ENCODE measurements around the gene COPS2. TPM values are rescaled to one million over a fixed set of nuclear protein-coding genes. Genes with fewer than 3 reads are reported as not detected.

The COPS2 gene
- total and polyA plus RNA-seq, 10 of the 15 experiments (the other 5 are each of a cell fraction or from before 2014, with no cell fraction given), result 31.5 to 115 (median 76.3) TPM

DNA sequence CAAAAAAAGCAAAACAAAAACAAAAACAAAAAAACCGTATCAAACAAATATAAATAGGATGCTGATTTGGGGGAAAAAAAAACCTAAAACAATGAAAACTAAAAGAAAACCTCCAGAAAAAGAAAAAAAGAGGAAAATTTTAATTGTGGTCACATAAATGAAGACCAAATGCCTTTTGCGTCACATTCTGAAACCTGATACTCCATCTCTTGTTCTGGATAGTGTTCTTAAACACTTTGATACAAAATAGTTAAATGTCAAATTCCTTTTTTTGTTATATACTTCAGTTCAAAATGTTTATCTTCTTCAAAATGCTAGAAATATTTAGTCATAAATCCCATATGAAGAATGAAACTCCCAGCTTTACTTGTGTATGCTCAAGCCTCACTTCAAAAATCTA is 31.0 kb downstream of the COPS2 start:
- SMC1A ChIA-PET (ENCODE audit: uncharacterized antibody, unreplicated experiment), result no interaction called here
- no TSS peak for BruUV-seq (replicated peaks)
- Histone ChIP-seq H3K4me2 (ENCODE audit: control insufficient read depth, insufficient read depth) (no peak overlapping the region), H3K4me1 (ENCODE audit: control insufficient read depth, insufficient read depth, low read length) (no peaks in the 10 kb centered on the region), H3K27ac (ENCODE audit: control insufficient read depth, insufficient read depth) (no peak overlapping the region), H4K20me1 (ENCODE audit: control insufficient read depth, insufficient read depth) (no peaks in the 10 kb centered on the region), H3K4me3 (no peak overlapping the region), H3K9me3 (replicated peaks; ENCODE audit: control insufficient read depth, insufficient read depth, low read length) (no peaks in the 10 kb centered on the region), H3K36me3 (ENCODE audit: control insufficient read depth in 2 of 2, insufficient read depth in 2 of 2, low read length in 1 of 2) (peaks cover 2 to 12% of the 10 kb centered on the region in 2 experiments; a peak in 2 of 4 replicates), H3K79me2 (ENCODE audit: control insufficient read depth, insufficient read depth, low read length) (no peaks in the 10 kb centered on the region), H3K27me3 (replicated peaks in 1 of 2; ENCODE audit: control insufficient read depth in 2 of 2, insufficient read depth in 2 of 2, low read length in 1 of 2) (no peaks in the 10 kb centered on the region), H3K9ac (ENCODE audit: control insufficient read depth, insufficient read depth, low read length) (no peak overlapping the region), H2AFZ (ENCODE audit: control insufficient read depth, low read depth, low read length) (no peak overlapping the region)
- POLR2A ChIA-PET, result no interaction called here
- FAIRE-seq, result no peak
- no peak for TF ChIP-seq NRF1 (conservative IDR thresholded peaks at IDR 0.05; ENCODE audit: low read depth, low read length)
- no peak for TF ChIP-seq PAX5 (IDR thresholded peaks at IDR 0.05; ENCODE audit: borderline replicate concordance, low read depth, low read length)
- no peak for TF ChIP-seq RUNX3 (IDR thresholded peaks at IDR 0.05; ENCODE audit: low read length)
- TF ChIP-seq HCFC1 (IDR thresholded peaks at IDR 0.05; ENCODE audit: low read length), result no peak
- no peak for TF ChIP-seq RCOR1 (conservative IDR thresholded peaks at IDR 0.05; ENCODE audit: low read depth, low read length)
- TF ChIP-seq, protein P1, sequence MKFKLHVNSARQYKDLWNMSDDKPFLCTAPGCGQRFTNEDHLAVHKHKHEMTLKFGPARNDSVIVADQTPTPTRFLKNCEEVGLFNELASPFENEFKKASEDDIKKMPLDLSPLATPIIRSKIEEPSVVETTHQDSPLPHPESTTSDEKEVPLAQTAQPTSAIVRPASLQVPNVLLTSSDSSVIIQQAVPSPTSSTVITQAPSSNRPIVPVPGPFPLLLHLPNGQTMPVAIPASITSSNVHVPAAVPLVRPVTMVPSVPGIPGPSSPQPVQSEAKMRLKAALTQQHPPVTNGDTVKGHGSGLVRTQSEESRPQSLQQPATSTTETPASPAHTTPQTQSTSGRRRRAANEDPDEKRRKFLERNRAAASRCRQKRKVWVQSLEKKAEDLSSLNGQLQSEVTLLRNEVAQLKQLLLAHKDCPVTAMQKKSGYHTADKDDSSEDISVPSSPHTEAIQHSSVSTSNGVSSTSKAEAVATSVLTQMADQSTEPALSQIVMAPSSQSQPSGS (IDR thresholded peaks at IDR 0.05; ENCODE audit: low read length), result no peak
- CTCF ChIA-PET, result interaction anchor here (1.5 to 1.9 kb wide), 2 partner anchors 19 to 262 kb away, joined by 7 to 8 read pairs; no protein-coding TSS in a partner anchor
- WGBS (ENCODE audit: insufficient coverage, insufficient replicate concordance, low lambda C conversion rate, missing lambda C conversion rate), result 6% methylated on average over 2 of the region's 2 CpGs
- RAD21 ChIA-PET (ENCODE audit: unreplicated experiment), result no interaction called here
- DNase-seq (ENCODE audit: low read depth, low spot score), result no peak
- intact Hi-C loops (cut with micrococcal nuclease; ENCODE audit: unreplicated experiment), result no loop called here
- in situ Hi-C loops (cut with MboI), result no loop called here
- ATAC-seq, result no peak

DNA sequence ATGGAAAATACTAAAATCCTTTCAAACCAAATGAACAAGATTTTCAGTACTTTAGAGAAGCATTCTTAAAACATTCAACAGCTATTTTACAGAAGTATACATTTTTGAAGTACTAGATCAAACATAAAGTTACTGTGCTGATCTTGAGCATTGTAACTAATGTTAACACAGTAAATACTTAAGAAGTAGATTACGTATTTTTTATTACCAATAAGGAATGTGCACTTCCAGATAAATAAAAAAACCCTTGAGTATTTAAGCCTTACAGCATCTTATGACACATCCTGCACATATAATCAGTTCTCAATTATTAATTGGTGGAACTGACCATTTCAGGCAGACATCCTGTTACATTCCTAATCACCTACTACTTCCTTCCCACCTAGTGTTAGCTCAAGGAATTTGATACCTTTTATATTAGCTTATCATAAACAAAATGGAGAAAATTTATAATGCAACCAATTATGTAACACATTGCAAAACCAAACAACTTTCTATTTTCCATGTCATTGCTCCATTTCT is 32.8 kb downstream of the COPS2 start:
- Histone ChIP-seq H3K9me3 (replicated peaks; ENCODE audit: control insufficient read depth, insufficient read depth, low read length) (no peaks in the 10 kb centered on the region), H3K36me3 (ENCODE audit: control insufficient read depth in 2 of 2, insufficient read depth in 2 of 2, low read length in 1 of 2) (peaks cover 0 to 7% of the 10 kb centered on the region in 2 experiments; a peak in 2 of 4 replicates), H3K4me1 (ENCODE audit: control insufficient read depth, insufficient read depth, low read length) (no peaks in the 10 kb centered on the region), H4K20me1 (ENCODE audit: control insufficient read depth, insufficient read depth) (no peaks in the 10 kb centered on the region), H3K79me2 (ENCODE audit: control insufficient read depth, insufficient read depth, low read length) (no peaks in the 10 kb centered on the region), H2AFZ (ENCODE audit: control insufficient read depth, low read depth, low read length) (no peak overlapping the region), H3K27ac (ENCODE audit: control insufficient read depth, insufficient read depth) (no peak overlapping the region), H3K9ac (ENCODE audit: control insufficient read depth, insufficient read depth, low read length) (no peak overlapping the region), H3K4me2 (ENCODE audit: control insufficient read depth, insufficient read depth) (no peak overlapping the region), H3K4me3 (no peak overlapping the region), H3K27me3 (replicated peaks in 1 of 2; ENCODE audit: control insufficient read depth in 2 of 2, insufficient read depth in 2 of 2, low read length in 1 of 2) (no peaks in the 10 kb centered on the region)
- RAD21 ChIA-PET (ENCODE audit: unreplicated experiment), result interaction anchor here (1.2 kb wide), 1 partner anchor 147 kb away, joined by 3 read pairs; no protein-coding TSS in a partner anchor
- DNase-seq (ENCODE audit: low read depth, low spot score) (no peak), FAIRE-seq (no peak), ATAC-seq (no peak)
- in situ Hi-C loops (cut with MboI), result no loop called here
- CTCF ChIA-PET, result interaction anchor here (0.7 to 2.4 kb wide), 3 partner anchors 8 to 147 kb away, joined by 3 to 11 read pairs (median 4); no protein-coding TSS in a partner anchor
- POLR2A ChIA-PET, result no interaction called here
- TF ChIP-seq, protein P2, sequence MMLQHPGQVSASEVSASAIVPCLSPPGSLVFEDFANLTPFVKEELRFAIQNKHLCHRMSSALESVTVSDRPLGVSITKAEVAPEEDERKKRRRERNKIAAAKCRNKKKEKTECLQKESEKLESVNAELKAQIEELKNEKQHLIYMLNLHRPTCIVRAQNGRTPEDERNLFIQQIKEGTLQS (IDR thresholded peaks at IDR 0.05; ENCODE audit: borderline replicate concordance, extremely low read depth, low read depth, low read length), result no peak
- TF ChIP-seq CHD4 (IDR thresholded peaks at IDR 0.05), result no peak
- WGBS (ENCODE audit: insufficient coverage, insufficient replicate concordance, low lambda C conversion rate, missing lambda C conversion rate), result 100% methylated on average over 1 of the region's 1 CpG
- SMC1A ChIA-PET (ENCODE audit: uncharacterized antibody, unreplicated experiment), result interaction anchor here (0.6 to 1.6 kb wide), 4 partner anchors 14 to 261 kb away, joined by 3 to 4 read pairs (median 3); no protein-coding TSS in a partner anchor
- intact Hi-C loops (cut with micrococcal nuclease; ENCODE audit: unreplicated experiment), result no loop called here
- BruUV-seq (replicated peaks), result no TSS peak
